DMS153 treated with DMSO at 0.1 percent for 48 hours (cell line): ENCODE results near the gene LMF2.

Experiments used
- DNase-seq: peaks from one replicate; lab custom pipeline; 2025; ENCODE audit not compliant: unreplicated experiment; lab: John Stamatoyannopoulos, UW

Gene LMF2

GRCh38 chr22:50465066-50465930 is 42.2 kb downstream of the LMF2 start:
- DNase-seq = no peak

GRCh38 chr22:50464451-50464850 is 43.1 kb downstream of the LMF2 start:
- DNase-seq = no peak

GRCh38 chr22:50463188-50463900 is 44.2 kb downstream of the LMF2 start:
- no peak for DNase-seq

GRCh38 chr22:50461979-50462540 is 45.4 kb downstream of the LMF2 start:
- no peak for DNase-seq

GRCh38 chr22:50461536-50461935 is 46.0 kb downstream of the LMF2 start:
- no peak for DNase-seq

GRCh38 chr22:50460938-50461337 is 46.6 kb downstream of the LMF2 start:
- no peak for DNase-seq

GRCh38 chr22:50459496-50460140 is 47.9 kb downstream of the LMF2 start:
- no peak for DNase-seq

- no peak for DNase-seq
Measured at GRCh38 chr22:50459016-50459415, 48.5 kb downstream of the LMF2 start.

- no peak for DNase-seq
Measured at GRCh38 chr22:50456466-50457234, 50.9 kb downstream of the LMF2 start.

GRCh38 chr22:50456026-50456425 is 51.5 kb downstream of the LMF2 start:
- DNase-seq = no peak

- no peak for DNase-seq
Measured at GRCh38 chr22:50455201-50455600, 52.3 kb downstream of the LMF2 start.

GRCh38 chr22:50454556-50455075 is 52.9 kb downstream of the LMF2 start:
- DNase-seq = no peak
